Stimulated activated naive CD4-positive, alpha-beta T cell (primary cell): ENCODE results near the gene TEX29.

Experiments
- DNase-seq, 6 experiments: peaks; one replicate each; lab custom pipeline; 2025; lab: John Stamatoyannopoulos, UW

Gene TEX29

GRCh38 chr13:111393221-111393790, 72.9 kb downstream of the TEX29 start:
- DNase-seq: no peak
